EH (cell line): Measurements from ENCODE around the gene TLE1.
"Not testable (repeated sequence)": the region's sequence is repeated elsewhere in the genome, so short reads cannot be mapped to it uniquely, and the experiment has no call there.

Source experiments
- DNase-seq: peaks from one replicate; pipeline ENCODE4 v3.0.0-alpha.2; 2015; ENCODE audit warnings: low read depth

TLE1 gene

DNA sequence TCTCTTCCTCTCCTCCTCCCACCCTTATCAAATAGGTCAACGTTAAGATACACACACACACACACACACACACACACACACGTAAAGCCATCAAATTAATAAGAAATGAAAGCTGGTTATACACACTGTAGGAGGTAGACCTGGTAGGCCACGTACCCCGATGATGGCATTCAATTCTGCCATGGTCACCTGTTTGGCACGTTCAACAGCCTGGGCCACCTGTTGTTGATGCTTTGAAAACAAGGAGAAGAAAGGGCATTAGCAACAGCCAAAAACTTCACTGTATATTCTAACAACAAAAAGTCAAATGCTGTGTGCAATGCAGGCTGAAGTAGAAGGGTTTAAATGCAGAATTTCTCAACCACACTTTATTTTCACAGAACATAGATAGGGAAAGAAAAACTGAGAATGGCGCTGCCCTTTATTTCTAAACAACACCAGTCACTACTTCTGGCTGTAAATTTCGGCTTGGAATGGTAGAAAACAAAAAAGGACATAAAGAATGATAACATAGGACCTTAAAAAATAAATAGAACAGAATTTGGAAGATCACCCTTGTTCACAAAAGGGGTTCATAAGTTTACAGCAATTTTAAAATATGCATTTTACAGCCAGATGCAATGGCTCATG is 37.2 kb downstream of the TLE1 start:
- no peak for DNase-seq

DNA sequence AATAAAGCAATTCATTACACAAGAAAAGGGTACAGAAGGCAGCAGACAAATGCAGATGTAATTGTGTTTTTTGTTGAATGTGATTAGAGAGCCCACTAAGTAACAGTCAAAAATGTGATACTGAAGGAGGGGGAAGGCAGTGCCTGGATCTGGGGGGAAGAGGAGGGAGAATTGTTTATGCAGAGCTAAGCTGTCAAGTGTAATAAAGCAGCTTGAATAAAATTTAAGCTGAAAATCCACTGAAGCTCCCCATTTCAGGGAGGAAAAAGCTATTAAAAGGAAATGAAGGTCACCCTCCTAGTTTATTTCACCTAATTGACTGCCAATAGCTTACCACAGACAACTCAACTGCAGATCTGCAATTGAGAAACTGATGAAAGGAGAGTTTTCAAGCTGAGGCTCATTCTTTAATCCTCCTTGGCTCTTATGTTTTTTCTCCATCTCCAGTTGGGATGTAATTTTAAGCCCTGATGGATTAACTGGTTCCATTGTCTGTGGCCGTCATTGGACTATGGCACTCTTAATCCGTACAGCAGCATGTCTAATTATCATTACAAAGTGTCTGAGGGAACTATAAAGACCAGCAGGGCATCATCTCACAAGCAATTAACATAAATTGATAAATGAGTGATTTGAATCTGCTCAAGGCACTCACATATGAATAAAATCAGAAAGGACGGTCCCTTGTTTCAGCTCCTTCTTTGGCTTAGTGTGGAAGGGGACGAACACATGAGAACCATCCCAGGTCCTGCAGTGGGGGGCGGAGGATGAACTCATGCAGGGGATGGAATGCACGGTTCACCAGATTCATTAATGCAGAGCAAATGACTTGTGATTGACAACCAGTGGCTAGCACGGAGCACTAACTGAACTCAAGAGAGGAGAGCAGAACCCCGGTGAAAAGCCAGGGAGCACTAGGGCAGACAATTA is 38.5 kb downstream of the TLE1 start:
- no peak for DNase-seq

DNA sequence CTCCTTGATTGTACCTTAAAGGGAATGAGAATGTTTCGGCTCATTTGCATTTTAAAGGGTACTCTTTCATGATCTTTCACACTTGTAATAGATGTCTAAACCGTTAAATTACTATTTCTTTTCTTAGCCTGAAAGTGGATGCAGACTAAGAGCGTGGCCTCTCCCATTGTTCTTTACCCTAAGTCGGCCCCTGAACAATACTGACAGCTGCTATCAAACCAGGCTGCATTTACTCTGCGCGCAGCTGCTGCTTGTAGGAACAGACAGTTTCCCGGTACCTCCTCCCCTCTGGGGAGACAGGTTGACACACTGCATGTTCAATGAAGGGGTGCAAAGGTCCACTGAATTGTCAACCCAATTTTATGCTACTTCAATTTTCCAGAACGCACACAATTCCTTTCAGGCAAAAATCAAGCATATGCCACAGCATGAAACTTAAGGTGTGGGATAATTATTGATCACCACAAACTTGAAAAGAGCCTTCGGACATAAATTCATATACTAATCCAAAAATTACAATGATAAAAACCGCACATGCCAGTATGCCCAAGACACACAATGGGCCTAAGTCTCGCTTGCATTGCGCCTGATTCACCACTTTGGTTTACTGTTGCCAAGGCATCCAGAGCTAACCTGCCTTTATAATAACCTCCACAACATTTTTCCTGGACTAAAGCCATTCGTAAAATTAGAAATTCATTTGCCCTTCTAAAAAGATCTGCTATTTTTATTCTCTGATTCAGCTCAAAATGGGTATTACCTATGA is 39.7 kb downstream of the TLE1 start:
- DNase-seq, result no peak

DNA sequence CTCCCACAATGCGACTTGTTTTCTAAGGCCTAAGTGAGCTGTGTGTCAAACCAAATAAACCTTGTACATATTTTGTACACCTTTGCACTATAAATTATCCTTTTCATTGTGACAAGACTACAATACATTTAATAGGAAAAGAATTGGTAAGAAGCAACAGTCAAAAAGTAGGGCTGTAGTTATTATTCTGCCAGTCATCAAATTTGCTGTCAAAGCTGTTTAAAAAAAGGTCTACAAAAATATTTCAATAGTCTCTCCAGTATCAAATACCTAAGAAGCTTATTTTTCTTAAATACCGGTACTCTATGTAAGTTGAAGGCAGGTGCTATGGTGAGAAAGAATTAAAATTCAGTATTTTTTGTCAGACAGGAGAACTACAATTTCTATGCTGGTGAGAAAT is 40.5 kb downstream of the TLE1 start:
- DNase-seq, result no peak

DNA sequence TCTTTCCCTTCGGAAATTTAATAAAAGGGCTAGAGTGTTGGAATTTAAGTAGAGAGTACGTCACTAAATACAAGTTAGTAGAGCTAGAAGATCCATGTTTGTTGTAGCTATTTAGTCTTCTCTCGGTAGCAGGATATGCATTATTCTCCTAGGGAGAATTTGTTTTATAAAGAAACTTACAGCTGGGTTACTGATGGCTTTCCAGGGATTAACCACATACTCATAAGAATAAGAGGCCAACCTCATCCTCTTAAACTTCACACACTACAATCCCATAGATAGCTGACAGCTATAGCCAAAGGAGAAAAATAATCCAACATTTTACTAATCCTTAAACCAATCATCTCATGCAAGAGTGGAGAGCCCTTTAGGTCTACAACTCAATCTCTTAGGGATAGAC is 43.0 kb downstream of the TLE1 start:
- DNase-seq, result no peak

DNA sequence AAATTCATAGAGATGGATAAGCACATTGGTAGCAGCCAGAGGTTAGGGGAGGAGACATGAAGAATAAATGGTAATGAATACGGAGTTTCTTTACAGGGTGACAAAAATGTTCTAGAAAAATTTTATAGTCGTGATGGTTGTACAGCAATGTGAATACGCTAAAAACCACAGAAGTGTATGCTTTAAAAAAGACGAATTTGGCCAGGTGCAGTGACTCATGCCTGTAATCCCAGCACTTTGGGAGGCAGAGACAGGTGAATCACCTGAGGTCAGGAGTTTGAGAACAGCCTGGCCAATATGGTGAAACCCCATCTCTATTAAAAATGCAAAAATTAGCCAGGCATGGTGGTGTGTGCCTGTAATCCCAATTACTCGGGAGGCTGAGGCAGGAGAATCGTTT is 44.8 kb downstream of the TLE1 start:
- not testable (repeated sequence) for DNase-seq

DNA sequence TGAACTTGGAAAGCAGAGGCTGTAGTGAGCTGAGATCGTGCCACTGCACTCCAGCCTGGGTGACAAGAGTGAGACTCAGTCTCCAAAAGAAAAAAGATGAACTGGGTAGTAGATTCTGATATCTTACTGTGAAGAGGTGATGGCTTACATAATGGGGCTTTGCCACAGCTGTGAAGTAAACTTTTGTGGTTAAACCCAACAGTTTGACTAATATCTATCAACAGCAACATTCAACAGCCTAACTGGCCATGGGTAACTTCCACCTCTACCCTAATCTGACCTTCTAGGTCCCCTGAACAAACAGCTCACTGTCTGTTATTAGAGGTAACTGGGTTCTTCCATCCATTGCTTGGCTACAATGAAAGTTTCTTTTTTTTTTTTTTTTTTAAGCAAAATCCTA is 52.1 kb downstream of the TLE1 start:
- DNase-seq, result no peak

DNA sequence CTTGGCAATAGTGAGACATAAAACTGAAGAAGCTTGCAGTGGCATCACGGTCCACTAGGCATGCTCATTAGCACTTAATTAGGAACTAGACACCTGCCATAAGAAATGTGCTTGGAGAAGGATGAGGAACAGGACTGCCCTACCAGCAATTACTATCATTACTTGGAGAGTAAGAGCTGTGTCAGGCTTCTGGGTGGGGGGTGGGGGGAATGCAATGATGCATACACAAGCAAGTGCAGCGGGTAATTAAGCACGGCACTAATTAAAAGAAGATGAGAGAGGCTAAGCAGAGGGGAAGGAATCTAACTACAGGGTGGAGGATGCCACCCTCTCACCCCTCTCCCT is 53.1 kb downstream of the TLE1 start:
- no peak for DNase-seq

DNA sequence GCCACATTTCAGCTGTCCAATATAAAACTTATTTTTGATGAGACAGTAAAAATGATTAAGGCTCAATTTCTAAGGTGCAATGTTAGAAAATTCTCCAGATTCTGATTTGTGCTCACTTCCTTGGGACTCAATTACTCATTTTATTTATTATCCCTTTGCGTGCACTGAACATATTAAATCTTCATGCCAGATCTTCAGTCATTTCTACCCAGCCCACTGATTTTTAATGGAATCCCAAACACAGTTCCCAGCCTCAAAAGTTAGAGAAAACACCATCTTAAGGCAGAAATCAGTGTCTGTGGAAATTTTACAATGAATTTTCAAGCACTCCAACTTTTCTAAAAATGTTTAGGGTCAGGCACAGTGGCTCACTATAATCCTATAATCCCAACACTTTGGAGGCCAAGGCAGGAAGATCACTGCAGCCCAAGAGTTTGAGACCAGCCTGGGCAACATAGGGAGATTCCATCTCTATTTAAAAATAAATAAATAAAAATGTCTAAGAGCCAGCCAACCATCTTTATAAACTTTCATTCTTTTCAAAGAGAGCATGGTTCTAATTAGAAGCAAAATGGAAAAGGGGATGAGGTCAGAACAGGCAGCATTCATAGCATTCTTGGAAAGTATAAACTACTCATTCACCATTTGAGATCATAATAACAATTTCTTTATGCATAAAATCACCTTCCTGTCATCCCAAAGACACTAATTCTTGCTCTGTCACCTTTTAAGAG is 53.7 kb downstream of the TLE1 start:
- peak; percentile 88 for DNase-seq

DNA sequence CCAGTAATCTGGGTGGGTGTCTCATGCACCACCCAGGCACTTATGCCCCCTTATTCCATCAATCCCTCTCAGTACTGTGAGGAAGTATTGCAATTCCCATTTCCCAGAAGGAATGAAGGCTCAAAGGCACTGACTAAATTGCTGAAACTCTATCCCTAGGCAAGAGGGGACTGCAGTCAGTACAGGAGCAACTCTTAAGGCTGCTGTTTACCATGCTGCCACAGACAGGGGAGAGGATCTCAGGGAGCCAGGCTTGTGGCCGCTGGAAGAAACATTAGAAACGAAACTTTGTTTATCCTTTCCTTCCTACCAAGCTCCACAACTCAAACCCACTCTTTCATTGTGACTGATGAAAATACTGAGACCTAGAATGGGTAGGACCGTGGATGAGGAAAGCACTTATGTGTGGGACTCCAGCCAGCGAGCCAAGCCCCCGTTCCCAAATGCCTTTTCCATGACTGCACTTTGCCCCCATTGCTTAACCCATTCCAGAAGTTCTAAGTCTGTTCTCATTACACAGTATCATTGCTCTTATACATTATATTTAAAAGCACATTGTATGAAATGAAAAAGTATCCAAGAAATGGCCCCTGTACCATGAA is 54.3 kb downstream of the TLE1 start:
- DNase-seq, result peak; percentile 50

DNA sequence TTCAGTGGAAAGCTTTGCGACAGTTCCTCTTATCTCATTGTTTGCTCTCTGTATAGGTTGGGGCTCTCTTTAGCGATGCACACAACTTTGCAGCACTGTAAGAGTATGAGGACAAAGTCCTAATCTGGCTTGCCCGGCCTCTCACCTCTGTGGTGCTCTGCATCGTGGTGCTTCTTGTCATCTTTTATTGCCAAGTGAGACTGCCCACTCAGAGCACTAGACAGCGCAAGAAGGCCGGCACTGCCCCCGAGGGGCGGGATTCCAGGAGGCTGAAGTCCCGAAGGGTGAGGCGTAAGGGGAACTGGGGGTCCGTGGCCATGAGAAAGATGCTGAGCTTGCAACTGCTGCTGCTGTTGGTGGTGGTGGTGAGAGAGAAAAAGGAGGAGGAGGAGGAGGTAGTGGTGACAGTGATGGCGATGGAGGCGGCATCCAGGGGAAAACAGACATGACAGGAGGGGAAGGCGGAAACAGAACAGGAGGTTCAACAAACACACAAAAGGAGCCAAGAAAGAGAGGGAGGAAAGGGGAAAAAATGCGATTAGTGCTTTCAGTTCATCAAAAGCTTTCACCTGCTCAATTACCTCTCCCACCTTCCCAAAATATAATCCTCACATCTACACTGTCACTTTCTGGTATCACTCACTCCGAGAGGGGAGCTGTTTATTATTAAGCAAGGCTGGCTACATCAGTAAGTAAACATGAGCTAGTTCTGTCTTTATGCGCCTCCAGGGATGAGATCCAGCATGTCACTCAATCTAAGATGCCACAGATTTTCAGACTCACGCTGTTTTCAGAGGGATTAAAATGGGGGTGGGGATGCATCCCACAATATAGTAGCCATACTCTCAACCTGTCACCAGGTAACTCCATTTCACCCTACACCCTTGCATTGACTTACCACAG is 55.1 kb downstream of the TLE1 start:
- DNase-seq, result no peak

DNA sequence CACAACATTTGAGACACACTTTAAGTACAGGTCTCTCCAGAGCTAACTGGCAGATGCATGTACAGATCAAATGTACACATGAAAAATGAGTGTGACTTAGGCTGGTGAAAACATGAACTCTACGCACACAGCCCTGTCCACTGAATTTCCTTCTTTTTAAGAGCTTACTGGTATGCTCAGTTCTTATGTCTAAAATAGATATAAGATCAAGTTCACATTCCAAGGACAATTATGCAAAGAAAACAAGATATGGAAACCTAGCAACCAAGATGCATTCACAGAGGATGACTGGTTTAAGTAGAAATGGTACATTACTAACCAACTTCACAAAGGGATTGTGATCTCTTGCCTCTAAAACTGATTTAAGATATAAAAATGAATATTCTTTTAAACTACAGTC is 56.7 kb downstream of the TLE1 start:
- peak; percentile 90 for DNase-seq

DNA sequence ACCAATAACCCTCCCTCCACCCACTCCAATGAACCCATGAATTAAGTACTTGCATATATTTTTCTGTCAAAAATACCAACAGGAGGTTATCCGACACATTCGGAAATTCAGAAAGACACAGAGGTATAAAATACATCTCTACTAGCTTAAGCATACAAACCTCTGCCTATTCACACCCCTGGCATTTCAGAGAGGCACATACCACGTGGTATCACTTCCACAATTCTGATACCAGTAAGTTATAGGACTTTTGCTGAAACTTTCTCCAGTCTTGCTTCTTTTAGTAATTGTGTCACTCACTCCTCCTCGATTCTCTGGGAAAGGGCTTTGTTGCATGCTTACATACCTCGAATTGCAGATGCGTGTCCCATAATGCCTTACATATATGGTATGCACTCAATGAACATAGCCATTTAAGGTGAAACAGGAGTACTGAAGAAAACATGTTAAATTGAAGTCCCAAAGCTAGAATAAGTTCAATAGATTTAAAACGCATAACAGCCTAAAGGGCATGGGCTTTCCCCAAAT is 58.1 kb downstream of the TLE1 start:
- no peak for DNase-seq

DNA sequence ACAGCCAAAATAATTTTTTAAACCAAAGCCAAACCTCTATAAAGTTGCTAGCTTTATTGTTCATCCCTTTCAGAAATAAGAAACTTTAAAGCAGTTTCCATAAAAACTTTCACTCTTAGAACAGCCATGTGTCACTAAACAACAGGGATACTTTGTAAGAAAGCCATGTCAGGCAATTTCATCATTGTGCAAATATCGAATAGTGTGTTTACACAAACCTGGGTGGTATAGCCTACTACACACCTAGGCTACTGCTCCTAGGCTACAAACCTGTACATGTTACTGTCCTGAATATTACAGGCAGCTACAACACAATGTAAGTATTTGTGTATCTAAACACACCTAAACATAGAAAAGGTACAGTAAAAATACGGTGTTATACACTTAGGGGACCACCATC is 59.9 kb downstream of the TLE1 start:
- no peak for DNase-seq

DNA sequence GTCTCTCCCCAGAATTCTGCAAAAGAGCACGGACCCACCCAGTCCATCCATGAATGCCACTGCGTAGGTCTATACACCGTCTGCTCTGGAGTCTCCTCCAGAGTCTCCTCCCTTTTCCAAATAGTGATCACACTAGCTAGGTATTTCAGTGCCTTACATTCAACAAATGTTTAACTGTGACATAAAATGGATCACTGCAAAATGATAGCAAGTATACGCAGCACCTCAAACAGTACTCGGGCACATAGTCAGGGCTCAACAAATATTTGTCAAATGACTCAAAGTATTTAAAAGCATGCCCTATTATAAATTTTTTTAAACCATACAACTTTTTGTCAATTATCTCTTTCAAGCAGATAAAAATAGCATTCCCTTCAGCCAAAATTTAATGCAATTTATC is 60.5 kb downstream of the TLE1 start:
- peak; percentile 18 for DNase-seq

DNA sequence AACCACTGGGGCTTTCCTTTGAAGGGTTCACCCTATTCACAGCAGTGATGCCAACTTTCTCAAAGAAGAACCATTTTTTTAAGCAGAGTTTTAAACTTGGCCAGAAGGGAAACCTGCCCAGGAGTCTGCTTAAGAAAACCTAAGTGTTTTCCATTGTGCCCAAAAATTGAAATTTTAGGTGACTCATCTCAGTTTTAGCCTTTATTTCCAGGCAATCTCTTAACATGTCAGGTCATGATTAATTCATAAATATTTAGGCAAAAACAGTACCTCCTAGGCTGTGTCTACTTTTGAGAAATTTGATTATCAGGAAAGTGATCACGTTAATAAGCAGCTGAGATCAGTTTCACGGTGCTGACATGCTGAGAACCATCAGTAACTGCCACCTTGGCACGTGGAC is 61.9 kb downstream of the TLE1 start:
- DNase-seq, result no peak

DNA sequence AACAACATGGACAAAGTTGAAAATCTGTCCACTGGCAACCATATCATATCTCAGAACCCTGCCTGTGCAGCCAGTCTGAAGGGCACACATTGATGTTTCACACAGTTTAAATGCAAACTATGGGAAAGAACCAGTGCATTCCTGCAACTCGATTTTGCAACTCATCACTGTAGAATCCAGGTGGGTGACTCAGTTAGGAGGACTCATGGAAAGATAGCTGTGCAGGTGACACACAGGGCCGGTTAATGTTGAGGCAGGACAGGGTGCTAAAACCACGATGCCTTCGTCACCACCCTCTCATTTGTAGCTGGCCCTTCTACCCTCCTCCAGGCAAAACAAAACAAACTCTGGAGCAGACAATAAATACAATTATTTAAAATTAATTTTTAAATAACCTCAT is 62.8 kb downstream of the TLE1 start:
- peak; percentile 26 for DNase-seq

DNA sequence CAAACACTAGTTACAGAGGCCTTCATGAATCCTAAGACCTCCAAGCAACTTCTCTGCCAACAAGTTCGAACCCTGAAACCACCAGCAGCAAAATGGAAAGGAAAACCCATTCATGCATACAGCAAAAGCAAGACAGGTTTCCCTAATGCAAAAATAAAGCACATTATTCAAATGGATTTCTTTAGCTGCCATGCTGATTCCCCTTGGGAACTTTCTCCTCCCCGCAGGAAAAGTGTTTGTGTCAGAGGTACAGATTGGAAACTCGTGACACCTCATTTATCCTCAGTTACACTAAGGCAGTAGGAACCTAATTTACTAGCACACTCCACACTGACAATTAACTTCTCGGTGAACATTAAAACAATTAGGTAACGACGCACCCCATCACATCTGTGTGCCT is 63.4 kb downstream of the TLE1 start:
- no peak for DNase-seq

DNA sequence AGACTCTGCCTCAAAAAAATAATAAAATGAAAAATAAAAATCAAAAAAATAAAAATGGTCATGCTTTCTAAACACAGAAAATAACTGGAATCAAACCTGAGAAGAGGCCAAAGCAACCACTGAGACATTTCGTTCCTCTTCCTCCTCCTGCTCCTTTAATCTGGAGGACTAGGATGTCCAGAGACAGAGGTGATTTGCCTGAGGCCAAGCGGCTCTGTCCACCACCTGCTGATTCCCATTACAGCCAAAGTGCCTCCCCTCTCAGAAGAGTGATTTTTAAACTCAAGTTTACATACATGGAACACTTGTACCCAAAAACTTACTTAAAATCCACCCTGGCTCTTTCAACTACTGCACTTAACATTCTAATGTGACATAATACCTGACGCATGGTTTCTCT is 65.6 kb downstream of the TLE1 start:
- DNase-seq, result no peak

DNA sequence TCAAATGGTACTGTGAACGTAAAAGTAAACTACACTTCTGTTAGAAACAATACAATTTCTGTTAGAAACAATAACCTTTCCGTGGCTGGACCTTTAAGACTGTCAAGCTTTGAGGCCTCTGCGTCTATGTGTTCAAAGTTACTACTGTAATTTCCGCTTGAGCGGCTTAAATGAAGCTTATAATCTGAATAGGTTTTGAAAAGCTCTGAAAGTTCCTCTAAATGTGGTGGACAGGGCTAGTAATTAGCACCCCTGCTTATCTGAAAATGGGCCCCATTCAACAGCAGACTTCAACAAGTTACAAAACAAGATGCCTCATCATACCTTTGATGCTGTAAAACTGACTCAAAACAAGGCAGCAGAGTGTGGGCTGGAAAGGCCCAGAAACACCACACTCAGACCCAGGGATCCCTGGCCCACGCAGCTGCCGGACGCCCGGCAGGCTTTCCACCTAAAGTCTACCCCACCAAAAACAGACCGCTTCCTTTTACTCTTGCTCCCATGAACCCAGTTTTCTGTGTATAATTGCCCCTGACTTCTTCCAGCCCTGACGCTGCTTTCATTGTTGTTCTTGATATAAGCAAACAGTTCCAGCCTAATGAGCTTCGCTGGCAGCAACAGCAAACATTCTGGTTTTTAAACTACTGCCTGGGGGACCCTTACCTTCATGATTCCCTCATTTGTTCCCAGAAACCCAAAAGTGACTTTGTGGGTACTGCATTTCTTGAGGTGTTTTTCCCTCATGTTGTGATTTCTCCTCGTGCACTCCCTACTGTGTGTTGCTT is 66.7 kb downstream of the TLE1 start:
- no peak for DNase-seq
